HepG2 (cell line): ENCODE results near the gene NDRG2. TPM values are rescaled to one million over a fixed set of nuclear protein-coding genes. Genes with fewer than 3 reads are reported as not detected.

Experiments
- ASH2L ChIP-seq: fragments of 300-600, 200-600 bp; sonication (generic); IDR thresholded peaks from 2 replicates; pipeline ENCODE4 v1.7.0; 2017; ENCODE audit warnings: low read depth, mild to moderate bottlenecking, moderate library complexity, mixed read lengths, low read length; ENCODE audit not compliant: insufficient read length
- FOXP4 ChIP-seq: sonication (generic); formaldehyde crosslinking; IDR thresholded peaks from 2 replicates; pipeline ENCODE4 v1.4.0; 2020; ENCODE audit warnings: missing genetic modification reagents
- ISL2 ChIP-seq: sonication (generic); formaldehyde crosslinking; IDR thresholded peaks from 2 replicates; pipeline ENCODE4 v1.5.0; 2020; ENCODE audit warnings: missing genetic modification reagents
- KIAA2018 ChIP-seq: sonication (generic); formaldehyde crosslinking; IDR thresholded peaks from 2 replicates; pipeline ENCODE4 v1.5.0; 2020; ENCODE audit warnings: mild to moderate bottlenecking, missing genetic modification reagents, borderline replicate concordance
- NRL ChIP-seq: sonication (generic); formaldehyde crosslinking; IDR thresholded peaks from 2 replicates; pipeline ENCODE4 v1.5.0; 2020; ENCODE audit warnings: missing genetic modification reagents, mild to moderate bottlenecking, moderate library complexity, borderline replicate concordance
- PRDM15 ChIP-seq: sonication (generic); formaldehyde crosslinking; IDR thresholded peaks from 2 replicates; pipeline ENCODE4 v1.4.0; 2020; ENCODE audit warnings: missing genetic modification reagents
- SAP130 ChIP-seq: IDR thresholded peaks from 2 replicates; pipeline ENCODE4 v1.6.1; 2016; ENCODE audit warnings: low read depth
- THAP8 ChIP-seq: sonication (generic); formaldehyde crosslinking; IDR thresholded peaks from 2 replicates; pipeline ENCODE4 v1.5.1; 2020; ENCODE audit warnings: missing genetic modification reagents, mild to moderate bottlenecking, borderline replicate concordance
- ZNF136 ChIP-seq: sonication (generic); formaldehyde crosslinking; IDR thresholded peaks from 2 replicates; pipeline ENCODE4 v1.8.1; 2022; ENCODE audit warnings: low read depth, mild to moderate bottlenecking, moderate library complexity, missing genetic modification reagents
- ZNF138 ChIP-seq: sonication (generic); formaldehyde crosslinking; IDR thresholded peaks from 2 replicates; pipeline ENCODE4 v1.5.0; 2020; ENCODE audit warnings: mild to moderate bottlenecking, low read depth, missing genetic modification reagents
- ZNF205 ChIP-seq: IDR thresholded peaks from 2 replicates; pipeline ENCODE4 v1.6.1; 2018; ENCODE audit warnings: missing biosample characterization, missing genetic modification reagents
- ZNF460 ChIP-seq: sonication (generic); formaldehyde crosslinking; IDR thresholded peaks from 2 replicates; pipeline ENCODE4 v1.5.1; 2020; ENCODE audit warnings: missing genetic modification reagents, mild to moderate bottlenecking, borderline replicate concordance
- ZNF589 ChIP-seq: sonication (generic); formaldehyde crosslinking; conservative IDR thresholded peaks from 2 replicates; pipeline ENCODE4 v1.8.0; 2022; ENCODE audit warnings: mild to moderate bottlenecking, moderate library complexity, missing genetic modification reagents
- ZNF598 ChIP-seq: sonication (generic); formaldehyde crosslinking; IDR thresholded peaks from 2 replicates; pipeline ENCODE4 v1.5.1; 2020; ENCODE audit warnings: mild to moderate bottlenecking, missing genetic modification reagents, borderline replicate concordance
- ZNF614 ChIP-seq: IDR thresholded peaks from 2 replicates; pipeline ENCODE4 v1.6.1; 2018; ENCODE audit warnings: missing biosample characterization, missing genetic modification reagents, inconsistent platforms, borderline replicate concordance
- polyA plus RNA-seq, 8 experiments: library from polyadenylated mRNA; depleted of rRNA in 3 of 8; stranded (reverse) in 7 of 8; unstranded in 1 of 8; fragments of >200 nt; fragmentation: Illumina TruSeq in 4 of 8; extraction: Trizol in 4 of 8; gene quantifications; 2 replicates each; pipeline versions ENCODE4 v1.2.1 to v1.2.3, GENCODE V29; 2011 to 2016; ENCODE audit warnings: low read depth in 4 of 8, missing spikeins in 1 of 8, mixed read lengths in 1 of 8; ENCODE audit not compliant: insufficient read depth in 1 of 8
- total RNA-seq, 5 experiments: library from RNA; depleted of rRNA; stranded (reverse); fragments of >200 nt; fragmentation: Illumina TruSeq; extraction: Trizol; gene quantifications; 2 replicates each; pipeline ENCODE4 v1.2.3, GENCODE V29; 2016; ENCODE audit warnings: low read depth in 1 of 5

Gene NDRG2
- total and polyA plus RNA-seq, 2 of the 13 experiments (the other 11 are each of a cell fraction or from before 2014, with no cell fraction given) = 27.2 to 189 TPM

GRCh38 chr14:21048638-21049037, 23.8 kb upstream of the NDRG2 start (continued):
- TF ChIP-seq ZNF589 (CRISPR knock-in tag) = 0 out of 2 replicates have a peak, but pooled peaks have one; percentile 48
- TF ChIP-seq ZNF138 (CRISPR knock-in tag) = no peak
- TF ChIP-seq FOXP4 (CRISPR knock-in tag) = peak; percentile 81
- TF ChIP-seq NRL (CRISPR knock-in tag) = no peak
- TF ChIP-seq ISL2 (CRISPR knock-in tag) = peak; percentile 52; the same call in 1 of the 2 replicates
- peak; percentile 34 for TF ChIP-seq ASH2L
- no peak for TF ChIP-seq ZNF598 (CRISPR knock-in tag)
- TF ChIP-seq ZNF205 (CRISPR knock-in tag) = 0 out of 2 replicates have a peak, but pooled peaks have one; percentile 30
- no peak for TF ChIP-seq ZNF614 (CRISPR knock-in tag)
- peak; percentile 39 for TF ChIP-seq SAP130 (CRISPR knock-in tag)
- no peak for TF ChIP-seq THAP8 (CRISPR knock-in tag)
- TF ChIP-seq ZNF136 (CRISPR knock-in tag) = no peak
- no peak for TF ChIP-seq KIAA2018 (CRISPR knock-in tag)
- no peak for TF ChIP-seq ZNF460 (CRISPR knock-in tag)
- no peak for TF ChIP-seq PRDM15 (CRISPR knock-in tag)
